ENCODE data around the gene SPTBN5.

- no peak for TF ChIP-seq SIN3A (IDR thresholded peaks at IDR 0.05; ENCODE audit: borderline replicate concordance, insufficient read depth, low read depth, low read length)
- TF ChIP-seq CTCF (IDR thresholded peaks at IDR 0.05) = no peak
- TF ChIP-seq TCF7L2 (IDR thresholded peaks at IDR 0.05; ENCODE audit: low read depth, low read length) = no peak
Observed at GRCh38 chr15:41914411-41914810, 20.6 kb upstream of the SPTBN5 start.
